Hematopoietic multipotent progenitor cell treated with erythropoietin and hydrocortisone succinate and interleukin-3 and kit ligand, for 17 days (in vitro differentiated cells): ENCODE measurements around the gene NFKBIZ.
A peak's percentile ranks its signal among the peaks of the same experiment; 100 is the strongest.

Source experiments
- DNase-seq: peaks from one replicate; pipeline ENCODE4 v3.0.0-alpha.2; 2015; ENCODE audit warnings: low spot score

The NFKBIZ gene

GRCh38 chr3:101848754-101849713, at the start of gene NFKBIZ:
Gene NFKBIZ, plus strand, starts transcription at chr3:101849514. Its CDS starts 115 bp downstream, at chr3:101849629.
- peak; percentile 75 for DNase-seq

GRCh38 chr3:101801174-101801573, 48.1 kb upstream of the NFKBIZ start:
- DNase-seq, result no peak

- DNase-seq, result no peak
Observed at GRCh38 chr3:101802179-101802578, 47.1 kb upstream of the NFKBIZ start.

- peak; percentile 86 for DNase-seq
Observed at GRCh38 chr3:101803173-101803782, 46.0 kb upstream of the NFKBIZ start.

DNA sequence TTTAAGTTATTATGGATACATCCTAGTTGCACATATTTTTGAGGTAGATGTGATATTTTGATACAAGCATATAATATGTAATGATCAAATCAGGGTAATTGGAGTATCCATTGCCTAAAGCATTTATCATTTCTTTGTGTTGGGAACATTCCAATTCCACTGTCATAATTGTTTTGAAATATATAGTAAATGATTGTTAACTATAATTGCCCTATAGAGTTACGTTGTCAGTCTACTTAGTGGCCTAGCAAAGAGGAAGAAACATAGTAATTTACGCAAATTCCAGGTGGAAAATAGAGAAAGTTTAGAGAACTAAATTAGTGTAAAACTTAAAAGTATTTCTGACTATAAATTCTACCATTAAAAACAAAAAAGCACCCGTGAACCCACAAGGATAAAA, 45.4 kb upstream of the NFKBIZ start:
- DNase-seq, result no peak

DNA sequence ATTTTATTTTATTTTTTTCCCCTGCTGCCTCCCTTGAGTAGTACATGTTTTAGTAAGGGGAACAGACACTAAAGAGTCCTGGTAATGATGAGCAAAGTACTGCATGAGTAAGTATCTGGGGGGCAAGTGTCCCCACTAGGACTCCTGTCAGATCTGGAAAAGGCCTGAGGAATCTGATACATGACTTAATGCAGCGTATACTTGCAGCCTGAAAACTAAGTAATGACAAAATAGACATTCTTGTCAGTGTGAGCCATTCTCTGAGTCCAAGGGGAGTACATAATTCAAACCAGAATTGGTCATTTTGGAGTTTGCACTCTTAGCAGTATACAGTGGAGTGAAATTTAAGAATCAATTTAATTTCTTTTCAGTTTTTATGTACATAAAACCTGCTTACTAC, 42.8 kb upstream of the NFKBIZ start:
- DNase-seq, result no peak

DNA sequence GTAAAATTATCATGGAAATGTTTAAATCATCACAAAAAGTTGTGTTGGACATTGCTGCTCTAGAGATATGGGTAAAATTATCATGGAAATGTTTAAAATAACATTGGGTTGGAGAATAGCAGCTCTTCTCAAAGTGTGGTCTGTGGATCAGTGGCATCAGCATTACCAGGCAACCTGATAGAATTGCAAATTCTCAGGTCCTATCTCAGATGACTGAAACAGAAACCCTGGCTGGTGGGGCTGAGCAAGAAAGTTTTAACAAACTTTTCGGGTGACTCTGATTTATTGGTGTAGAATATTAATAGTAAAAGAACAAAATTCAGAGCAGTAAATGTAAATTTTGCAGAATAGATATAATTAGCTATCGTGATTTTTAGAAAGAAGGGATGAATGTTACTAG, 41.4 kb upstream of the NFKBIZ start:
- DNase-seq, result no peak

- DNase-seq, result peak; percentile 36
Observed at GRCh38 chr3:101809178-101810021, 39.9 kb upstream of the NFKBIZ start.

DNA sequence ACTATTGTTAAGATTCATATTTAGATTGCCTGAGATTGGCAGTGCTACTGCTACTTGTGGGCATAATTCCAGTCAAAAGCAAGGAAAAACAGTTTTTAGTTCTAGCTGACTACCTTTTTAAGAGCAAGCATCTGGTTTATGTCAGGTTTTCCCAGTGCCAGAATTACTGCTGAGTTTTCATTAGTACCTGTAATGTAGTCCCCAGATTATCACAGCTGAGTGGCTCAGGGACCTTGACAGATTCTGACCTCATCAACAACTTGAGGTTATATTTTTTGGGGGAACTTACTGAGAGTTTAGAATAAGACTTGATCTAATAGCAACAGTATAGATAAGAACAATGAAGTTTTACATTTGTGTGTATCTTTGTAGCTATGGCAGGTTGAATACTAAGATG, 39.3 kb upstream of the NFKBIZ start:
- no peak for DNase-seq

- no peak for DNase-seq
Observed at GRCh38 chr3:101811875-101812274, 37.4 kb upstream of the NFKBIZ start.

DNA sequence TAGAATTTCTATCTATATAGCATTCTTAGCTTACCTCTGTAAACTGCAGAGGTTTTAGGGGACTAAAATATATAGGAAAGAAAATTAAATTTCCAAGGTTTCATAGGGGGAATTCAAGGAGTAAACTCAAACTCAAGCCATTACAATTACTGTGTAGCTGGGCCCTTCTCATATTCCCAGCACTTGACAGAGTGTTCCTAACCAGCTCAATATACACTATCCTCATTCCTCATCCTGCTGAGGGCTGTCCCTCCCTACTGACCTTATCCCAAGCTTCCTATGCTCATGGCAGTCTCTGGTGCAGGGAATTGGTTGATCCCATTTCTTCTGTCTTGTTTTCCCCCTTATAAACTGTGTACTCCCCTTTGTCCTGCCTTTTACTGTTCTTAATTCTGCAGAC, 36.4 kb upstream of the NFKBIZ start:
- no peak for DNase-seq

DNA sequence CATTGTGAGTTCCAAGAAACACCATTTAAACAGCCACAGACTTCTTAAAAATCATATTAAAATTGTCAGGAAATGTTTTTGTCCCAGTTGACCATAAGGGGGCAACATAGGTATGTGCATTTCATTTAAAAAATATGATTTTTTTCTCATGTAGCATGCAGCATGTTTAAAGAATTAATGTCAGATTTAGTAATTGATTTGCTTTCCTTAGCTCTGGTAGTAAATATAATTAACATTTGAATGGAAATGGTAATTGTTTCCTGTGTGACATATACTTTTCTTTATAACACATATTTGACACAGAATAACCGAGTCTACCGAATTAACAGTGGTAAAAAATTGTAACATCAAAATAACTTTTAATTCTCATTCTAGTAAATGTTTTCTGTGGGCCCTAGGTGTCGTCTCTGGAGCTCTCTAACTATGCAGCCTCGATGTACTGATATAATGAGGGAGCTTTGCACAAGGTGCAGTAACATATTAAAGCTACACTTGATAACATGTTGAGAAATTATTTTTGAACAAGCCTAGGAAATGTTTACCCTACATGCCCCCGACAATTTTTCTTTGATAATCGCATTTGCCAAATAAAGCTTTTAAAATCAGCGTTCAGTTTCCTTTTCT, 35.4 kb upstream of the NFKBIZ start:
- DNase-seq, result no peak

- DNase-seq, result no peak
Observed at GRCh38 chr3:101814835-101815234, 34.5 kb upstream of the NFKBIZ start.

- no peak for DNase-seq
Observed at GRCh38 chr3:101816215-101817149, 32.8 kb upstream of the NFKBIZ start.

DNA sequence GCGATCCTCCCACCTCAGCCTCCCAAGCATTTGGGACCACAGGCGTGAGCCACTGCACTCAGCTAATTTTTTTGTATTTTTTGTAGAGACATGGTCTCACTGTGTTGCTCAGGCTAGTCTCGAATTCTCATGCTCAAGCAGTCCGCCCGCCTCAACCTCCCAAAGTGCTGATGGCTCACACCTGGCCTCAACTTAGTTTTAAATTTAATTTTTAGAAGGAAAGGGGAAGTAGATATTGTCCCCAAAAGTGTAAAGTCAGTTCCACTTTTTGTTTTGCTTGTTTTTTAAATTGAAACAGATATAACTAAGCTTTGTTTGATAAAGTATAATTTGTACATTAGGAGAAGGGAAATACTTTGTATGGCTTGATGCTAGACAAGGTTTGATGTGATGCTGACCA, 31.3 kb upstream of the NFKBIZ start:
- no peak for DNase-seq

DNA sequence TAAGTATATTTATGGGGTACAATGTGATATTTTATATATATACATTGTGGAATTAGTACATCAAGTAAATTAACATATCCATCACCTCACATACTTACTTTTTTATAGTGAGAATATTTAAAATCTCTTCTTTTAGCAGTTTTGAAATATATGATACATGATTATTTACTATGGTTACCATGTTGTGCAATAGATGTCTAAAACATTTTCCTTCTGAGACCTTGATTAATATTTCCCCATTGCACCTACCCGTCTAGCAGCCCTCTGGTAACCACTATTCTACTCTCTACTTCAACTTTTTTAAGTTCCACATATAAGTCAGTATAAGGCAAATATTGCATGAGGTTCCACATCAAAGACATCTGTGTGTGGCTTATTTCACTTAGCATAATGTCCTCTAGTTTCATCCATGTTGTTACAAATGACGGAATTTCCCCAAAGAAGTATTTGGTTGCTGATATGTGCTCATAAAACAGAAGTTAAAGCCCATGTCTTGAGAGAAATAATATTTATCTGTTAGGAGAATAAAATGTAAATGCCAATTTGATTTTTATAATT, 29.6 kb upstream of the NFKBIZ start:
- no peak for DNase-seq

DNA sequence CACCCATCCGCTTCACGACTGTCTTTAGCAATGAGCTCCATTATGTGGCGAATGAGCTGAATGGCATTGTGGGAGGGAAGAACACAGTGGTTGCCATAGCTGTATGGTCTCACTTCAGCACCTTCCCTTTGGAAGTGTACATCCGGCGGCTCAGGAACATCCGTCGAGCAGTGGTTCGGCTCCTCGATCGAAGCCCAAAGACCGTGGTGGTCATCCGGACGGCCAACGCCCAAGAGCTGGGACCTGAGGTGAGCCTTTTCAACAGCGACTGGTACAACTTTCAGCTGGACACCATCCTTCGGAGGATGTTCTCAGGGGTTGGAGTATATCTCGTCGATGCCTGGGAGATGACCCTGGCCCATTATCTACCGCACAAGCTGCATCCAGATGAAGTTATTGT, 27.8 kb upstream of the NFKBIZ start:
- no peak for DNase-seq

GRCh38 chr3:101823525-101823924, 25.8 kb upstream of the NFKBIZ start:
- no peak for DNase-seq

DNA sequence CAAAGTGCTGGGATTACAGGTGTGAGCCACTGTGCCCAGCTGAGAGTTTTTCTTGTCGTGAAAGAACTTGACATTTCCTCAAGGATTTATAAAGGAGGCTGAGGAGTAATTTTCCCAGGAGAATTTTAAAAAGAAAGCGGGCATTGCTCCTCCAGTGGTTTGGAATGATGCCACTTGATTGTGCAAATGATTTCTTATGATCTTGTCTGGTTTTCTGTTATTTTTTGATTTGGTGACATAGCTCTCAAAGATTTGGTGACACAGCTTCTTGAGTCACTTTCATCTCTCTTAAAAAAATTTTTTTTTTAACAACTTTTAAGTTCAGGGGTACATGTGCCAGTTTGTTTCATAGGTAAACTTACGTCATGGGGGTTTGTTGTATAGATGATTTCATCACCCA, 24.6 kb upstream of the NFKBIZ start:
- DNase-seq, result no peak

GRCh38 chr3:101825904-101826445, 23.3 kb upstream of the NFKBIZ start:
- no peak for DNase-seq
